Measurements from ENCODE around the gene PHF20. TPM values are rescaled to one million over a fixed set of nuclear protein-coding genes. Genes with fewer than 3 reads are reported as not detected.

Gene PHF20
- total and polyA plus RNA-seq, 2 of the 8 experiments (the other 6 are each of a cell fraction or from before 2014, with no cell fraction given) = 25.6 to 70.1 TPM

DNA sequence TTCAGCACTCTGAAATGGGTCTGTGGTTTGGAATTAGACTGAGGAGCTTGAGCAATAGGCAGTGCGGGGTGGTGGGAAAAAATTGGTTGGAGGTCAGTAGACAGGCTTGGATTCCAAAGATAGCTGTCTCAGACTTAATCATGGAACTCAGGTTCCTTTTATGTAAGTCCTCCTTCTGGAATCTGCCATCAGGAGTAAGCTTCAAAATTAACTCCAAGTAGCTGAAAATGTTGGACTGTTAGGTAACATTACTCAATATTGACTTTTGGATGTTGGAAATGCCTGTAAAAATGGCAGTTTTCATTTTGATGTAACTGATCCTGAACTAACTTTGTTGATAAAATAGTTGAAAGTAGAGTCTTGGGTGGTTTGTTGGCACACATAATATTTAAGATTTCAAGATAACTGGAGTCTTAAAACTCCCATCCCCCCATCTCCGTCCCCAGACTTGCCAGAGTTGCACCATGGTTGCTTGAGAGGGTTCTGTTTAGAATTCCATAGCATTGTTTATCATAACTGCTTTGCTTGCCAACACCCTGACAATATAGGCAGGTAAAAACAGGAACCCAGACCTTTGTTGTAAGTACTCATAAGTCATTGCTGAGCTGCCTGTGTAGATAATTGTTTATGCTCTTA, 83.0 kb downstream of the PHF20 start:
- no peaks in the 10 kb centered on the region; the same call in 1 of the 2 replicates for H3K79me1 ChIP-seq (ENCODE audit: low read depth, low read length)
- H3K36me3 ChIP-seq (ENCODE audit: control insufficient read depth in 2 of 4, insufficient read depth in 4 of 4, low read length in 3 of 4) = peaks cover 2 to 14% (median 6%) of the 10 kb centered on the region in 4 experiments; a peak in 5 of 8 replicates
- no peak overlapping the region for H2BK15ac ChIP-seq (ENCODE audit: low read length)
- TF ChIP-seq SAP30 (IDR thresholded peaks at IDR 0.05; ENCODE audit: insufficient read depth, insufficient replicate concordance, low read length) (no peak), KDM1A (IDR thresholded peaks at IDR 0.05; ENCODE audit: borderline replicate concordance, low read length) (no peak), CHD2 (IDR thresholded peaks at IDR 0.05; ENCODE audit: low read length) (no peak), POLR2A (IDR thresholded peaks at IDR 0.05; ENCODE audit: control extremely low read depth in 1 of 2, low read depth in 2 of 2, low read length in 2 of 2) (no peak), CEBPB (IDR thresholded peaks at IDR 0.05; ENCODE audit: low read depth, low read length) (no peak), TCF12 (IDR thresholded peaks at IDR 0.05; ENCODE audit: low read depth, low read length) (no peak), RNF2 (IDR thresholded peaks at IDR 0.05; ENCODE audit: borderline replicate concordance, low read depth, low read length, missing control alignments, poor library complexity, severe bottlenecking) (no peak)
- TF ChIP-seq, protein P1, sequence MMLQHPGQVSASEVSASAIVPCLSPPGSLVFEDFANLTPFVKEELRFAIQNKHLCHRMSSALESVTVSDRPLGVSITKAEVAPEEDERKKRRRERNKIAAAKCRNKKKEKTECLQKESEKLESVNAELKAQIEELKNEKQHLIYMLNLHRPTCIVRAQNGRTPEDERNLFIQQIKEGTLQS (IDR thresholded peaks at IDR 0.05; ENCODE audit: insufficient read depth, low read depth, low read length) = no peak
- ChIA-PET POLR2A (ENCODE audit: partially characterized antibody) (interaction anchor here (1.0 kb wide), 1 partner anchor 138 kb away, joined by 3 read pairs; no protein-coding TSS in a partner anchor), CTCF (ENCODE audit: partially characterized antibody) (interaction anchor here (1.3 kb wide), 2 partner anchors 8 to 9 kb away, joined by 3 to 4 read pairs; no protein-coding TSS in a partner anchor)
- H3K23ac ChIP-seq (ENCODE audit: insufficient read length) = no peak overlapping the region
- no peak overlapping the region for H3K18ac ChIP-seq (ENCODE audit: extremely low read depth, low read length)
- FAIRE-seq (no peak), DNase-seq (ENCODE audit: low read depth in 1 of 2, low spot score in 2 of 2) (no peak)
- no peak overlapping the region for H2BK12ac ChIP-seq (ENCODE audit: low read depth, low read length)
- no peak overlapping the region for H4K8ac ChIP-seq (ENCODE audit: extremely low read depth, insufficient read depth, low read length)
- H3K9me3 ChIP-seq (ENCODE audit: insufficient read depth in 2 of 2, low read depth in 1 of 2, low read length in 1 of 2) = no peaks in the 10 kb centered on the region
- H3K79me2 ChIP-seq (ENCODE audit: control insufficient read depth in 1 of 2, insufficient read depth in 2 of 2, low read length in 2 of 2) = no peaks in the 10 kb centered on the region
- WGBS, 2 experiments (ENCODE audit: extremely low coverage in 1 of 2, insufficient coverage in 1 of 2, insufficient read length in 1 of 2, insufficient replicate concordance in 2 of 2, low coverage in 1 of 2, low lambda C conversion rate in 2 of 2, missing lambda C conversion rate in 1 of 2) = 84% methylated on average over 2 of the region's 2 CpGs; no CpG with 5 or more reads in 1 of the 2 experiments
- H3K23me2 ChIP-seq (ENCODE audit: low read depth, low read length) = no peaks in the 10 kb centered on the region
- no peaks in the 10 kb centered on the region for H3K4me1 ChIP-seq (replicated peaks in 1 of 4; ENCODE audit: control insufficient read depth in 3 of 4, insufficient read depth in 4 of 4, low read length in 3 of 4)
- H2AFZ ChIP-seq (ENCODE audit: low read length) = no peak overlapping the region
- H3K27ac ChIP-seq (ENCODE audit: low read depth, low read length) = no peak overlapping the region
- H2BK120ac ChIP-seq (replicated peaks; ENCODE audit: low read depth, low read length) = no peak overlapping the region
- no peaks in the 10 kb centered on the region for H4K20me1 ChIP-seq (replicated peaks in 1 of 2; ENCODE audit: control insufficient read depth in 1 of 2, insufficient read depth in 2 of 2, low read length in 2 of 2)
- no peak overlapping the region for H4K91ac ChIP-seq (replicated peaks; ENCODE audit: insufficient read length, low read length)
- H2BK5ac ChIP-seq (ENCODE audit: low read depth, low read length) = no peak overlapping the region
- no peak overlapping the region for H3K56ac ChIP-seq (replicated peaks; ENCODE audit: insufficient read length, low read depth, low read length)
- no peak overlapping the region for H3K4me2 ChIP-seq (ENCODE audit: insufficient read depth in 1 of 2, low read depth in 2 of 2, low read length in 2 of 2)
- no peak overlapping the region for H3K14ac ChIP-seq (ENCODE audit: insufficient read length)
- no peak overlapping the region for H2AK5ac ChIP-seq (ENCODE audit: low read depth, low read length)
- no peak overlapping the region for H2BK20ac ChIP-seq (ENCODE audit: low read length)
- H3K4me3 ChIP-seq (ENCODE audit: extremely low read depth in 1 of 4, insufficient read depth in 2 of 4, low read depth in 3 of 4, low read length in 4 of 4) = no peak overlapping the region
- no peak overlapping the region for H3K4ac ChIP-seq (replicated peaks; ENCODE audit: insufficient read length, low read depth, low read length)
- no peak overlapping the region for H4K5ac ChIP-seq (ENCODE audit: insufficient read length, low read depth, low read length)
- no peaks in the 10 kb centered on the region for H3K27me3 ChIP-seq (replicated peaks in 1 of 4; ENCODE audit: control insufficient read depth in 3 of 4, extremely low read depth in 1 of 4, insufficient read depth in 3 of 4, low read length in 3 of 4)
- H3K9ac ChIP-seq (replicated peaks in 1 of 4; ENCODE audit: extremely low read depth in 1 of 4, low read depth in 3 of 4, low read length in 3 of 4) = no peak overlapping the region
